GOT3 (cell line): ENCODE results near the gene NACA.
"Not testable (repeated sequence)": the region's sequence is repeated elsewhere in the genome, so short reads cannot be mapped to it uniquely, and the experiment has no call there.

Experiments
- DNase-seq: peaks from one replicate; lab custom pipeline; 2025; ENCODE audit warnings: mixed read lengths; lab: John Stamatoyannopoulos, UW

NACA gene

DNA sequence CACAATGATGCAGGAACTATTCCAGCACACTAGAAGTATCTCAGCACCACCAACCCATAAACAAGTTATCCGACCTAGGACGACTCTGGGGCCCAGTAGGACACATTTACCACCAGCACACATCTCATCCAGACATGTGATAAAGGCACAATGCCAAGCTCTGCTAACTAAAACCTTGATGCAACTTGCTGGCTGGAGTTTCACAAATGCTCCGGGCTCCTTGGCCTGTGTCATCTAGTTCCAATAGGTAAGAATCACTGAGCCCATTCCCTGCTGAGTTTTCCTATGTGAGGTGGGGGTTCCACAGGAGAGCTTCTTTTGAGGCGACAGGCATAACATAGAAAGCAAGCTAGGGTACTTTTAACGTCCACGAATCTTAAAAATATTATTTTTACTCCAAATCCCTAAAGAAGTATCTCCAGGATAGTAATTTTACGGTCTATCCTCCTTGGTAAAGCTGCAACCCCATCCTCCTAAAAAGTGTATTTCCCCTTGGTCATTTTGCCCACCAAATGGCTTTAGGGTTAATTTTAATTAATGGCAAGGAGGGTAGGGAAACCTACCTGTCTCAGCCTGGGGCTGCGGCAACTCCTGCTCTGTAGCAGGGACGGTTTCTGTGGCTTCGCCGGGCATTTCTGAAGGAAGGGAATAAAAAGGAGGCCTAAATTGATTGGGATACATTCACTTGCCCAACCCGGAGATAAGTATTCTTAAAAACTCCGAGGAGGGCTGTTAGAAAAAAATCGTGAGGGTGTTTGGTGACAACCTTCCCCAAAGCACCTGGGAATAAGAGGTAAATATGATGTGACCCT lies 1.0 kb downstream of the NACA start:
- DNase-seq: no peak

DNA sequence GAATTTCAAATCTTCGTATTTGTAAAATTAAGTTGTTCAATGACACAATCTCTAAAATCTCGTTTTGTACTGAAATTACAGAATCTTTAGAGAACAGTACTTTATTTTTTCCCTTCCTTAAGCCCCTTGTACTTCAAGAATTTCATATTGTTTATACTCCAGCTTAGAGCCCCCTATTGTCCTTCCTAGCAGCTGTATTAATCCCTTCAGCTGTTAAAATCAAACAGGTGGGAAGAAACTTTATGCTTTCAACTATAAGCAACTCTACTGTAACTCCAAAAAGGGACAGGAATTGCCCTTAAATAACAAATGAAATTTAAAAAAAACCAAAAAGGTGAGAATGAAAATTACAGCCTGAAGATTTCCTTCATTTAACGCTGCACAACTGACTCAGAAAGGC lies 1.7 kb downstream of the NACA start:
- DNase-seq: no peak

DNA sequence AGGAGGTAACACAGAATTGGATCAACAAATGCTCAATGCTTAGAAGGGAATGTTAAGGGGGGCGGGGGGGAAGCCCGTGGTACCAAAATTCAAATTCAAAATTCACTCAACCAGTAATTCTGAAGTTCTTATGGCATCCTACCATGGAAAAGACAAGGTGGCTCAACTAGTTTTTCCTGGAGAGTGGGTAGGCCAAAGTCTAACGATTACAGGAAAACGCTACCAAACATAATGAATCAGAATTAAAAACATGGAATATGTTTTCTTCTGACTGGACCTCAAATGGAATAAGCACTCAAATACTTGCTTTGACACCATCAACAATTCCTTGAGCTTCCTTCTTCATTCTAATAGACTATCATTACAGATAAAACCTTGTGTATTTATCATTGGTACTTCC lies 2.3 kb downstream of the NACA start:
- no peak for DNase-seq

DNA sequence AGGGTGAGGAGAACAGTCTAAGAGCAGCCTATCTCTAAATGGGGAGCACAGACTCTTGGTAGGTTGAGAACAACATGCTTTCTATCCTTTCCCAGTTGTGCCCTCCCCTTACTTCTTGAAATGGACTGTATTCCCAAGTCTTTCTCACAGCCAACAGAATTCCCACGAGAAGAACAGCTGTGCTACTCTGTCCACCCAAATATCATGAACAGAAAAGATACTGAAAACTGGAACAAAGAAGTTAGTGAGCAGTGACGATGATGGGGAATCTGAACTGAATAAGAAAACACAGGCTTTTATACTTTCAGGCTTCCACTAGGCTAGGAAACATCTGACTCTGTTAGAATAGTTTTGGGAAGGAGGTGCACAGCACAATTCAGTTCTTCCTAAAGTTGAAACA lies 3.4 kb downstream of the NACA start:
- no peak for DNase-seq

DNA sequence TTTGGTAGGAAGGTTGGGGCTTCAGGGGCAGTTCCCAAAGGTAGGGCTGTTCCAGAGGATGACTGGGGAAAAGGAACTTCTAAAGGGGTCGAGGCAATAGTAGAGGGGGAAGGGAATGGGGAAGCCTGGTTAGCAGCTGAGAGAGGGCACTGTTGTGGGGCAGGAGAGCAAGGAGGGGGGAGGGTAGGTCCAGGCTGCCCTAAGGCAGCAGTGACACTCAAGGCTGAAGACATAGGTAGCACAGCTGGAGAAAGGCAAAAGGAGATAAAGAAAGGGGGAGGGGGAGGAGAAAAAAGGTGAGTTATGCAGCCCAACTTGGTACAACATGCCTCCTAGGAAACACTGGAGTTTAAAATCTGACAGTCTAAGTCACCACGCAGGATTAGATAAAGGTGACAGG lies 3.9 kb downstream of the NACA start:
- DNase-seq: no peak

DNA sequence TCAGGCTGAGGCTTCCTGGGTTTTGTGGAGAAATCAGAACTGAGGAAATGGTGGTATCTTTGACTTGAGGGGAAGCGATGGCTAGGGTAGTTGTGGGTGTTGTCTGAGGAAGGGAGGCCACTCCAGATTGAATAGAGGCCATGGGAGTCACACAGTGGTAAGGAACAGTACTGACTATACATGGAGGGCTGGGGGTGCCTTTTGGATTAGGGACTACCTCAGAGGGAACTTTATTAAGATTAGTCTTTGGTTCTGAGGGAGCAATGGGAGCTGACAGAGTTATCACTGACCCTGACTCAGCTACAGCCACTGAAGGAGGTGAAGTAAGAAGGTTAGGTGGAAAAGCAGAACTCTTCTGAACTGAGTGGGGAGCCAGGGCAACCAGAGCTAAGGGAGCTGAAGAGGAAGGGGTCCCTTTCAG lies 4.4 kb downstream of the NACA start:
- no peak for DNase-seq

DNA sequence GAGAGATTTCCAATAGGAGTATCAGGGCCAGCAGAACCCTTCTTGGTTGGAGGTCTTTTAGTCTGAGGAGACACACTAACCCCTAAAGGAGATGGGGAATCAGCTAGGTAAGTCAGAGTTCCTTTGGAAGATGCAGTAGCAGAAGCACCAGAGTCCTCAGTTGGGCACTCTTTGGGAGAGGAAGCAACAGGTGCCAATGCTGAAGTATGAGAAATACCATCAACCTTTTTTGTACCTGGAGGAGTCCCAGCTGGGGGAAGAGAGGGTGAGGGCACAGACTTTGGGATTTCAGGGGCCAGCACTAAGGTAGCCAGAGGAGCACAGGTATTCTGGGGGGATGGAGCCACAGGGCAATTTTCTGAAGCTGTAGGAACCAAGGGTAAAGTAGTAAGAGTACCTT lies 6.0 kb downstream of the NACA start:
- DNase-seq: no peak

DNA sequence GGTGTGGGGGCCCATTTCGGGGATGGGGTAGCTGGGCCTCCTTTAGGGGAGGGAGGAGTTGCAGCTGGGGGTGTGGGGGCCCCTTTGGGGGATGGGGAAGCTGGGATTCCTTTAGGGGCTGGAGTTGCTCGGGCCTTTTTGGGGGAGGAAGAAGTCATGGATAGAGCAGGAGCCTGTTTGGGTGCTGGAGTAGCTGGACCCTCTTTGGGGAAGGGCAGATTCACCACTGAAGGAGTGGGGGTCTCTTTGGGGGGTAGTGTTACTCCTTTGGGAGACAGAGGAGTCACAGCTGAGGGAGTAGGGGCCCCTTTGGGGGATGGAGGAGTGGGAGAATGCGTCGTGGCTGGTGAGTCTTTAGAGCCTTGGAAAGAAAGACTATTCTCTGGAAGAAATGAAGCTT lies 6.5 kb downstream of the NACA start:
- no peak for DNase-seq

DNA sequence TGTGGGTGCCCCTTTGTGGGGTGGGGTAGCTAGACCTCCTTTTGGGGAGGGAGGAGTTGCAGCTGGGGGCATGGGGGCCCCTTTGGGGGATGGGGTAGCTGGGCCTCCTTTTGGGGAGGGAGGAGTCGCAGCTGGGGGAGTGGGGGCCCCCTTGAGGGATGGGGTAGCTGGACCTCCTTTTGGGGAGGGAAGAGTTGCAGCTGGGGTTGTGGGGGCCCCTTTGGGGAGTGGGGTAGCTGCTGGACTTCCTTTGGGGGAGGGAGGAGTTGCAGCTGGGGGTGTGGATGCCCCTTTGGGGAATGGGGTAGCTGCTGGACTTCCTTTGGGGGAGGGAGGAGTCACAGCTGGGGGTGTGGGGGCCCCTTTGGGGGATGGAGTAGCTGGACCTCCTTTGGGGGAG lies 7.0 kb downstream of the NACA start:
- DNase-seq: no peak

DNA sequence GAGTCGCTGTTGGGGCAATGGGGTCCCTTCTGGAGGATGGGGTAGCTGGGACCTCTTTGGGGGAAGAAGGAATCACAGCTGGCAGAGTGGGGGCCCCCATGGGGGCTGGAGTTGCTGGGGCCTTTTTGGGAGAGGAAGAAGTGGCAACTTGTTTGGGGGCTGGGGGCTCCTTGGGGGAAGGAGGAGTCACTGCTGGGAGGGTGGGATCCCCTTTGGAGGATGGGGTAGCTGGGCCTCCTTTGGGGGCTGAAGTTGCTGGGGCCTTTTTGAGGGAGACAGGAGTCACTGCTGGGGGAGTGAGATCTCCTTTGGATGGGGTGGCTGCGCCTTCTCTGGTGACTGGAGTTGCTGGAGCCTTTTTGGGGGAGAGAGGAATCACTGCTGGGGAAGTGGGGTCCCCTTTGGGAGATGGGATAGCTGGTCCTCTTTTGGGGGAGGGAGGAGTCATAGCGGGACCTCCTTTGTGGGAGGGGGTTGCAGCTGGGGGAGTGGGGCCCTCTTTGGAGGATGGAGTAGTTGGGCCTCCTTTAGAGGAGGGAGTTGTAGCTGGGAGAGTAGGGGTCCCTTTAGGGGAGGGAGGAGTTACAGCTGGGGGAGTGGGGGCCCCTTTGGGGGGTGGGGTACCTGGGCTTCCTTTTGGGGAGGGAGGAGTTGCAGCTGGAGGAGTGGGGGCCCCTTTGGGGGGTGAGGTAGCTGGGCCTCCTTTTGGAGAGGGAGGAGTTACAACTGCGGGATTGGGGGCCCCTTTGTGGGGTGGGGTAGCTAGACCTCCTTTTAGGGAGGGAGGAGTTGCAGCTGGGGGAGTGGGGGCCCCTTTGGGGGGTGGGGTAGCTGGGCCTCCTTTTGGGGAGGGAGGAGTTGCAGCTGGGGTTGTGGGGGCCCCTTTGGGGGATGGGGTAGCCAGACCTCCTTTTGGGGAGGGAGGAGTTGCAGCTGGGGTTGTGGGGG lies 7.9 kb downstream of the NACA start:
- no peak for DNase-seq

DNA sequence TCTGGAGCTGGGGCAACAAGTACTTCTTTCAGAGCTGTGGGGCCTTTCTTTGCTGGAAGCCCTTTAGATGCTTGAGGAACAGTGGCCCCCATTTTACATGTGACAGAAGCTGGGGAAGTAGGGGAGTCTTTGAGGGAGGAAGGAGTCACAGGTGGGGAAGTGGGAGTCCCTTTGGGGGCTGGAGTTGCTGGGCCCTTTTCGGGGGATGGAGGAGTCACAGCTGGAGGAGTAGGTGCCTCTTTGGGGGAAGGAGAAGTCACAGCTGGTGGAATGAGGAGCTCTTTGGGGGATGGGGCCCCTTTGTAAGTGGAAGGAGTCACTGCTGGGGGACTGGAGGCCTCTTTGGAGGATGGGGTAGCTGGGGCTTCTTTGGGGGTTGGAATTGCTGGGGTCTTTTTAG lies 8.6 kb downstream of the NACA start:
- no peak for DNase-seq

DNA sequence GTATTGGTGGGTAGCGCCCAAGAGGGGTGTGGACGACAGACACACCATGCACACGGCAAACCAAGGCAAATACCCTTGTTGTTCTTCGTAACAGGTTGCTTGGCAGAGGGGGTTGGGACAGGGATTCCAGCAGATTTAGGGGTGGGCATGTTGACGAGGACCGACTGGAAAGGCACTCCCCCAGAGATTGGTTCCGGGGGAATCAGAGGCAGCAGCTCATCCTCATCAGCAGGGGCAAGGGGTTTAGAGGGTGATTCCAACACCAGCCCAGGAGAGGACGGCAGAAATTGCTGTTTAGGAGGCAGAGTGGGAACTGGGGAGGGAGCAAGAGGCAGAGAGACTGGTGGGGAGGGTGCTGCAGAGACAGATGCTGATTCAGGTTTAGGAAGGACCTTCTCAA lies 9.3 kb downstream of the NACA start:
- no peak for DNase-seq

DNA sequence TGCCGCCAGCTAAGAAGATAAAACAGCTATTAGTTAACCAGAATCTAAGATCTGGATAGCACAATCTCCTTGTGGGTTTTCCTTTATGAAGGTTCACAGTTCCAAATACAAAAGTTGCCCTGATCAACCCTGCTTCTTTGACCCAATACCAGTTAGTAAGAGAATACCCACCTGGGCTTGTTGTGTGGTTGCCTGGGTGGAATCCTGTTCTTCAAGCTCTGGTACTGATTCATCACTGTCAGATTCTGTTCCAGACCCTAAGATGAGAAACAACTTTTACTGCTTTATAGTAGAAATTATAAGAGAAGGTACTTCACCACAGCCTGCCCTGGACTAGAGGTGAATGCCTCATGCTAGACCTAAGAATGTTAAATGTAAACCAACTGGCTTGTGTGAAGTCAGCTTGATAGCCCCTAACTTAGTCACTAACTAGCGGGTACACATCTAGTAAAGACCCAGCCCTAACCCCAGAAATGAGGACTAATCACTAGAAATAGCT lies 10.6 kb downstream of the NACA start:
- no peak for DNase-seq

DNA sequence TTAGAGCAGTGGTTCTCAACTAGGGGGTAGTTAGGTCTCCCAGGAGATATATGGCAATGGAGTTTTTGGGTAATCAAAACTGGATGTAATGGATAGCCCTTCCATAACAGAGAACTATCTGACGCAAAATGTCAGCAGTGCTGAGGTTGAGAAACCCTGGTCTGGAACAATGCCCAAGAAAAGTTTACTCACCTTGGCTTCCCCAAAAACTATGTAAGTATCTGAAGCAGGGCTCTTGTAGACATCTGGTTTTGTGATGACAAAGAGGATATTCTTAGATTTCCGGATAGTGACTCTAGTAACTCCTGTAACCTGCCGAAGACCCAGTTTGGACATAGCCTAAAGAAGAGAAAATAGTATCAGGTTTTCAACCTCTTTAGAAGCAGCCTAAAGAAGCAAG lies 11.8 kb downstream of the NACA start:
- no peak for DNase-seq

DNA sequence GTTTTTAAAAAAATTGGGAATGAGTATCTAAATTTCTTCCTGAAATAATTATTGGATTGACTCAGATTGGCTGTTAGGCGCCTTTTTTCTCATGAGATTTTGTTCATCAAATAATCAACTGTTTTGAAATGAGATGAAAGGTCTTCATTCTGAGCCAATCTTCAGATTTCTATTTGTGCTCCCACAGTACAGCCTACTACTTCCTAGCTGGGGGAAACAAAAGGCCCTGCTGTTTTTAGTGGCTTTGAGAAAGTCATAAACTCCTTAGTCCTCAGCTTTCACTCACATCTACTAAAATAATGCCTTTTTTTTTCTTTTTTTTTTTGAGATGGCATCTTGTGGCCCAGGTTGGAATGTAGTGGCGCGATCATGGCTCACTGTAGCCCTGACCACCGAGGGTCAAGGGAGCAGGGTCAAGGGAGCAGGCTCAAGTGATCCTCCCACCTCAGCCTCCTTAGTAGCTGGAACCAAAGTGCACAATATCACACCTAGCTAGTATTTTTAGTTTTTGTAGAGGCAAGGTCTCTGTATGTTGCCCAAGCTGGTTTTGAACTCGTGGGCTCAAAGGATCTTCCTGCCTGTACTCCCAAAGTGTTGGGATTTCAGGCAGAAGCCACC lies 15.2 kb downstream of the NACA start:
- DNase-seq: no peak

DNA sequence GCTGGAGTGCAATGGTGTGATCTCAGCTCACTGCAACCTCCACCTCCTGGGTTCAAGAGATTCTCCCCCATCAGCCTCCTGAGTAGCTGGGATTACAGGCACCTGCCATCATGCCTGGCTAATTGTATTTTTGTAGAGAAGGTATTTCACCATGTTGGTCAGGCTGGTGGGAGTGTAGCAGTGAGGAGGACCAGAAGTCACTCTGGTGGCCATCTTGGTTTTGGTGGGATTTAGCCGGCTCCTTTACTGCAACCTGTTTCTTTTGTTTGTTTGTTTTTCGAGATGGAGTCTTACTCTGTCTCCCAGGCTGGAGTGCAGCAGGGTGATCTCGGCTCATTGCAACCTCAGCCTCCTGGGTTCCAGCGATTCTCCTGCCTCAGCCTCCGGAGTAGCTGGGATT lies 20.6 kb downstream of the NACA start:
- DNase-seq: not testable (repeated sequence)

DNA sequence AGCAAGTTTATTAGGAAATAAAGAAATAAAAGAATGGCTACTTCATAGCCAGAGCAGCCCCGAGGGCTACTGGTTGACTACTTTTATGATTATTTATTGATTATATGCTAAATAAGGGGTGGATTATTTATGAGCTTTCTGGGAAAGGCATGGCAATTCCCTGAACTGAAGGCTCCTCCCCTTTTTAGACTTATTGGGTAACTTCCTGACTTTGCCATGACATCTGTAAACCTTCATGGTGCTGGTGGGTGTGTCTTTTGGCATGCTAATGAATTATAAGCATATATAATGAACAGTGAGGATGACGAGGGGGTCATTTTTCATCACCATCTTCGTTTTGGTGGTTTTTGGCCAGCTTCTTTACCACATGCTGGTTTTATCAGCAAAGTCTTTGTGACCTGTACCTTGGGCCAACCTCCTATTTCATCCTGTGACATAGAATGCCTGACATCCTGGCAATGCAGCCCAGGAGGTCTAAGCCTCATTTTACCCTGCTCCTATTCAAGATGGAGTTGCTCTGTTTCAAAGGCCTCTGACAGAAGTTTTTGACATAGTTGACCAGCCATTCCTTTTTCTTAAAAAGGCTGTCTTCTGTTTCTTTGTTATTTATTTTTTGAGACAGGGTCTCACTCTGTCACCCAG lies 26.0 kb downstream of the NACA start:
- DNase-seq: no peak

DNA sequence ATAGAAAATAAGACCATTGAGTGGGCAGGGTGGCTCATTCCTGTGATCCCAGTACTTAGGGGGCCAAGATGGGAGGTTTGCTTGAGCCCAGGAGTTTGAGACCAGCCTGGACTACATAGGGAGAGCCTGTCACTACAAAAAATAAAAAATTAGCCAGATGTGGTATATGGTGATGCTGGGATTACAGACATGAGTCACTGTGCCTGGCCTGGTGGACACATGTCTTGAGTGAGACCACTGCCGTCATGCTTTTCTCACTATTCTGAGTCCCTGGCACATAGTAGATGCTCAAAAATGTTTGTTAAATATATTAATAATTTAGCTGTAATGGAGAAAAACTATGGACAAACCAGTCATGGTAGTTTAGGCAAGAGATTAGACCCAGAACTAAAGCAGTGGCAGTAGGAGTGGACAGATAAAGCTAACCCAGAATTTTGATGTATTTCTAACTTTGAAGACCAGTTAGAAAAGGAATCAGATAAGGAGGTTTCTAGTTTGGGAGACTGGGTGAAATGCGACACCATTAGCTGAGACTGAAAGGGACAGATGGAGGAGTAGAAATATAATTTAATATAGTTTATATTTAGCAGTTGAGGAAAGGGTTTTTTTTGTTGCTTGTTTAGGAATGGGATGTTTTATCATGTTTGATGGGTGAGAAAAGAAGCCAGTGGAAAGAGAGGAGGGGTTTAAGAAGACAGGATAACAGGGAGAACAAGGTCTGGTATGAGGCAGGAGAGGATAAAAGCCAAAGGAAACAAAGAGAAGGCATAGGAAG lies 29.6 kb downstream of the NACA start:
- no peak for DNase-seq

DNA sequence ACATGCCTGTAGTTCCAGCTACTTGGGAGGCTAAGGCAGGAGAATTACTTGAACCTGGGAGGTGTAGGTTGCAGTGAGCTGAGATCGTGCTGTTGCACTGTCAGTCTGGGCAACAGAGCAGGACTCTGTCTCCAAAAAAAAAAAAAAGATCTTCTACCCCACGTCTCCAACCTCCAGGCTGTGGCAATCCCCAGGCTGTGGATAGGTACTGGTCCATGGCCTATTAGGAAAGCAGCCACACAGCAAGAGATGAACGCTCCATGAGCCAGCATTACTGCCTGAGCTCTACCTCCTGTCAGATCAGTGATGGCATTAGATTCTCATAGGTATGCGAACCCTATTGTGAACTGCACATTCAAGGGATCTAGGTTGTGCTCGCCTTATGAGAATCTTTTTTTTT lies 30.9 kb downstream of the NACA start:
- DNase-seq: no peak

DNA sequence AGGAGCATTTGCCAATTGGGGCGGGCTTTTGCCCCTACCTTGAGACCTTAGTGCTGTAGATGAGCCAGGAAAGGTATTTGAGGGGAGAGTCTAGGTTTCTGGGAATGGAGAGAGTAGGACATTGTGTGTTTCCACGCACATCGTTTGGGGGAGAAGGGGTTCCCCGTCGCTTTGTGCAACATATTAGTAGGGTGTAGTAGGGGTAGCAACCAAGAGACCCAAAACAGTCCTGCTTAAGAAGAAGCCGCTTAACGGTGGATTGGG lies 36.3 kb downstream of the NACA start:
- DNase-seq: no peak

DNA sequence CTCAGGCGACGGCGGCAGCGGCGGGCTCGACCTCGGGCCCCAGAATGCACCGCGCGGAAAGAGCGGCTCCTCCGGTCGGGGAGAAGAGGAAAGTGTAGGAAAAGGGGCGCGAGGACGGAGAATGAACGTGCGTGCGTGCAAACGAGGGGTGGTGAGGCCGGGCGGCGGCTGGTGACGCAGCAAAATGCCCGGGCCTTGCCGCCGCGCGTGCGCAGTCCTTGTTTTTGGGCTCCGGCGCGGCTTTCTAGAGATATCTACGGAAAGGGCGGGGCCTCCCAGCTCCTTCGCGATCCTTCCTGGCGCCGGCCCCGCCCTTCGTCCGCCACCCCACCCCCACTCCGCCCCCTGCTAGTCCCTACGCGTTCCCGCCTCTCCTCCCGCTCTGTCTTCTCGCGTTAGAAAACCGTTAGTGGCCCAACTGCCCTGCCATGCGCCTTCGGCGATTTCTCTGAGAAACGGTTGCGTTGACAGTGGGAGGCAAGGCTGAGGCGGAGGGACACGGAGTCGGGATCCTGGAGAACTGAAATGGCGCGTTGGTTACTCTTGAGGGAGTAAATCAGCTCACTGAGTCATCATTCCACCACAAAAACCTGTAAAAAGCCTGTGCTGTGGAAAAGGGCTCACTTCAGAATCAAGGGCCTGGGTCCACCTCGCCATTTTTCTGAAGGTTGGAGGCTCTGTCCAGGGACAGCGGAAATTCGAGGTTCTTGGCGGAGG lies 36.8 kb downstream of the NACA start, which contains the start of gene PTGES3:
PTGES3 (minus strand) TSS at position 156 of the 717 bp plus-strand sequence. CDS start 285 bp downstream, outside the sequence.
- peak; percentile 88 for DNase-seq
